ENCODE data around the gene ZMAT1. TPM values are rescaled to one million over a fixed set of nuclear protein-coding genes. Genes with fewer than 3 reads are reported as not detected.

ZMAT1 gene
- total and polyA plus RNA-seq, 7 donors: 0.23 to 13.5 (median 7.9) TPM

GRCh38 chrX:101957174-101957573, 25.3 kb upstream of the ZMAT1 start:
- Histone ChIP-seq H3K36me3 (no peaks in the 10 kb centered on the region), H3K9me3 (no peaks in the 10 kb centered on the region), H3K4me3 (no peak overlapping the region), H3K27me3 (no peaks in the 10 kb centered on the region), H3K4me1 (no peaks in the 10 kb centered on the region), H3K27ac (no peak overlapping the region)
- TF ChIP-seq POLR2A (IDR thresholded peaks at IDR 0.05): no peak
- no peak for TF ChIP-seq EP300 (IDR thresholded peaks at IDR 0.05)
- no peak for TF ChIP-seq CTCF (IDR thresholded peaks at IDR 0.05)
- no peak for TF ChIP-seq POLR2AphosphoS5 (IDR thresholded peaks at IDR 0.05)
- no peak for DNase-seq
- intact Hi-C loops (cut with DNase I): no loop called here
- WGBS, 2 donors: 85 to 88% methylated on average over 1 of the region's 1 CpG

DNA sequence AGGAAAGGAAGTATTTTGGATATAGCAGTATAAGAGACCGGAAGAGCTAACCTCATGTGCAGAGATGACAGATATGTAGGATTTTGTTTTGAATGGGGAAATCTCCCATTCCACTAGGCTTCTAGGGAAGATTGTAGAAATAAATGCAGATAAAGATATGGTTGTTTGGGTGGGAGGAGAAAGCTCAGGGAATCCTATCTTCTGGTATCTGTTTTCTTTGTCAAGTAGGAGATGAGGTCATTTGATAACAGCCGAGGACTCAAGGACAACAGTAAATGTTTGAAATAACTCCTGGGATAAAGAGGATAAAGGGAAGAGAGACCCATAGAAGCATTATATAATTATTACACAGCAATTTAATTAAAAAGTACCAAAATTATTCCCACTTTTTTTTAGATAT, 24.7 kb upstream of the ZMAT1 start:
- Histone ChIP-seq H3K4me1 (no peaks in the 10 kb centered on the region), H3K27ac (no peak overlapping the region), H3K36me3 (no peaks in the 10 kb centered on the region), H3K4me3 (no peak overlapping the region), H3K9me3 (no peaks in the 10 kb centered on the region), H3K27me3 (no peaks in the 10 kb centered on the region)
- TF ChIP-seq POLR2A (IDR thresholded peaks at IDR 0.05) (no peak), EP300 (IDR thresholded peaks at IDR 0.05) (no peak), POLR2AphosphoS5 (IDR thresholded peaks at IDR 0.05) (no peak), CTCF (IDR thresholded peaks at IDR 0.05) (no peak)
- DNase-seq: no peak
- intact Hi-C loops (cut with DNase I): no loop called here
- 44 to 70% methylated on average over 2 of the region's 2 CpGs for WGBS, 2 donors

DNA sequence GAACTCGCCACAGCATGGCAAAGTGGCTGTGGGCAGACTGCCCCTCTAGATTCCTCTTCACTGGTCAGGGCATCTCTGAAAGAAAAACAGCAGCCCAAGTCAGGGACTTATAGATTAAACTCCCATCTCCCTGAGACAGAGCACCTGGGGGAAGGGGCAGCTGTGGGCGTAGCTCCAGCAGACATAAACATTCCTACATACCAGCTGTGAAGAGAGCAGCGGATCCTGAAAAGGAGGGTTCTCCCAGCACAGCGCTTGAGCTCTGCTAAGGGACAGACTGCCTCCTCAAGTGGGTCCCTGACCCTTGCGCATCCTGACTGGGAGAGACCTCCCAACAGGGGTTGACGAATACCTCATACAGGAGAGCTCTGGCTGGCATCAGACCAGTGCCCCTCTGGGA, 18.8 kb upstream of the ZMAT1 start:
- Histone ChIP-seq H3K27ac (no peak overlapping the region), H3K9me3 (no peaks in the 10 kb centered on the region), H3K27me3 (peaks cover 0 to 7% (median 0%) of the 10 kb centered on the region in 3 donors), H3K36me3 (no peaks in the 10 kb centered on the region), H3K4me1 (no peaks in the 10 kb centered on the region), H3K4me3 (no peak overlapping the region)
- no peak for TF ChIP-seq EP300 (IDR thresholded peaks at IDR 0.05)
- no peak for TF ChIP-seq POLR2A (IDR thresholded peaks at IDR 0.05)
- no peak for TF ChIP-seq POLR2AphosphoS5 (IDR thresholded peaks at IDR 0.05)
- no peak for TF ChIP-seq CTCF (IDR thresholded peaks at IDR 0.05)
- 75 to 81% methylated on average over 6 of the region's 6 CpGs for WGBS, 2 donors
- intact Hi-C loops (cut with DNase I): no loop called here
- DNase-seq: no peak

- TF ChIP-seq EP300 (IDR thresholded peaks at IDR 0.05): no peak
- peaks cover 0 to 7% (median 0%) of the 10 kb centered on the region in 4 donors for H3K4me1 ChIP-seq
- 44 to 46% methylated on average over 8 of the region's 8 CpGs for WGBS, 2 donors
- H3K9me3 ChIP-seq: no peaks in the 10 kb centered on the region
- H3K36me3 ChIP-seq: no peaks in the 10 kb centered on the region
- intact Hi-C loops (cut with DNase I): loop anchor here (10.0 kb wide), 2 partner anchors 193 to 517 kb away; partner anchors contain the start of gene TCEAL2
- DNase-seq: no peak
- peak overlapping the region in 3 of 4 donors; percentile 73 to 84 (median 84) for H3K4me3 ChIP-seq
- H3K27ac ChIP-seq: peak overlapping the region; percentile 93 to 98 (median 95)
- peaks cover 0 to 3% (median 0%) of the 10 kb centered on the region in 3 donors for H3K27me3 ChIP-seq
These were observed 383 bp upstream of the ZMAT1 start for GRCh38 chrX:101932249-101932570.

GRCh38 chrX:101931136-101931487, 715 bp downstream of the ZMAT1 start:
- intact Hi-C loops (cut with DNase I): loop anchor here (10.0 kb wide), 2 partner anchors 194 to 516 kb away; partner anchors contain the start of gene TCEAL2
- DNase-seq: no peak
- Histone ChIP-seq H3K4me1 (peaks cover 0 to 7% (median 0%) of the 10 kb centered on the region in 4 donors), H3K27me3 (peaks cover 0 to 3% (median 0%) of the 10 kb centered on the region in 3 donors), H3K4me3 (peak overlapping the region; percentile 57 to 84 (median 78)), H3K9me3 (no peaks in the 10 kb centered on the region), H3K27ac (peak overlapping the region; percentile 93 to 98 (median 95)), H3K36me3 (no peaks in the 10 kb centered on the region)
- TF ChIP-seq CTCF (IDR thresholded peaks at IDR 0.05) (no peak), POLR2A (IDR thresholded peaks at IDR 0.05) (no peak), EP300 (IDR thresholded peaks at IDR 0.05) (no peak), POLR2AphosphoS5 (IDR thresholded peaks at IDR 0.05) (no peak)
- WGBS, 2 donors: 2% methylated on average over 6 of the region's 6 CpGs

Data from sigmoid colon (tissue), 7 donors.